Muscle layer of colon (tissue), 2 donors: ENCODE data around the gene ZNF507.

Experiments
- H3K27ac ChIP-seq: one replicate; pipeline ENCODE4 v1.7.0; 2013; ENCODE audit warnings: low read depth, mild to moderate bottlenecking, low read length, moderate library complexity
- H3K27me3 ChIP-seq, 2 donors: one replicate each; pipeline ENCODE4 v1.7.0; 2013; ENCODE audit warnings: low read length in 2 of 2, mild to moderate bottlenecking in 2 of 2; ENCODE audit not compliant: insufficient read depth in 2 of 2, control insufficient read depth in 1 of 2
- H3K36me3 ChIP-seq: one replicate; pipeline ENCODE4 v1.7.0; 2013; ENCODE audit warnings: mild to moderate bottlenecking, low read length; ENCODE audit not compliant: insufficient read depth
- H3K4me1 ChIP-seq: one replicate; pipeline ENCODE4 v1.7.0; 2013; ENCODE audit warnings: mild to moderate bottlenecking, low read length; ENCODE audit not compliant: insufficient read depth
- H3K4me3 ChIP-seq, 2 donors: one replicate each; pipeline ENCODE4 v1.7.0; 2013; ENCODE audit warnings: low read length in 2 of 2, low read depth in 1 of 2, mild to moderate bottlenecking in 1 of 2, moderate library complexity in 1 of 2
- H3K9ac ChIP-seq: one replicate; pipeline ENCODE4 v1.7.0; 2013; ENCODE audit warnings: low read length
- H3K9me3 ChIP-seq: one replicate; pipeline ENCODE4 v1.7.0; 2013; ENCODE audit warnings: mild to moderate bottlenecking, low read length
- donor health status: abdominal sarcoma.
- donor health status: Adenocarcinoma of cecum.

ZNF507 gene

GRCh38 chr19:32404933-32405430 lies 59.6 kb downstream of the ZNF507 start:
- peaks cover 6% of the 10 kb centered on the region for H3K36me3 ChIP-seq
- peaks cover 15% of the 10 kb centered on the region for H3K4me1 ChIP-seq
- H3K4me3 ChIP-seq: peak overlapping the region; percentile 62 to 73
- no peaks in the 10 kb centered on the region for H3K9me3 ChIP-seq
- no peaks in the 10 kb centered on the region for H3K27me3 ChIP-seq
- H3K9ac ChIP-seq: peak overlapping the region; percentile 68
- H3K27ac ChIP-seq: peak overlapping the region; percentile 92

- Histone ChIP-seq H3K27ac (peak within 1 kb of the TSS; percentile 92), H3K9me3 (no peaks in the 10 kb centered on the region), H3K4me3 (peak within 1 kb of the TSS; percentile 62 to 73), H3K36me3 (peaks cover 8% of the 10 kb centered on the region), H3K4me1 (peaks cover 15% of the 10 kb centered on the region), H3K9ac (peak within 1 kb of the TSS; percentile 68), H3K27me3 (no peaks in the 10 kb centered on the region)
These were observed 60.2 kb downstream of the ZNF507 start, which contains the start of gene DPY19L3 for GRCh38 chr19:32405431-32406160. TSS of gene DPY19L3 (plus strand) at chr19:32405770. CDS start at chr19:32408254, 2,484 bp downstream.

GRCh38 chr19:32406161-32407003 lies 61.0 kb downstream of the ZNF507 start:
- peaks cover 14% of the 10 kb centered on the region for H3K36me3 ChIP-seq

GRCh38 chr19:32407004-32407992 lies 61.9 kb downstream of the ZNF507 start:
- Histone ChIP-seq H3K27me3 (no peaks in the 10 kb centered on the region), H3K9me3 (no peaks in the 10 kb centered on the region), H3K27ac (no peak overlapping the region), H3K36me3 (peaks cover 22% of the 10 kb centered on the region), H3K9ac (peak overlapping the region; percentile 50), H3K4me1 (peaks cover 15% of the 10 kb centered on the region), H3K4me3 (no peak overlapping the region)

More at GRCh38 chr19:32406161-32407003, 61.0 kb downstream of the ZNF507 start:
- H3K4me3 ChIP-seq: peak overlapping the region; percentile 62 to 73
- H3K9me3 ChIP-seq: no peaks in the 10 kb centered on the region
- H3K9ac ChIP-seq: peak overlapping the region; percentile 50
- H3K4me1 ChIP-seq: peaks cover 15% of the 10 kb centered on the region
- no peaks in the 10 kb centered on the region for H3K27me3 ChIP-seq
- H3K27ac ChIP-seq: peak overlapping the region; percentile 63

GRCh38 chr19:32415246-32415645 lies 69.8 kb downstream of the ZNF507 start:
- H3K4me3 ChIP-seq: no peak overlapping the region
- H3K4me1 ChIP-seq: no peaks in the 10 kb centered on the region
- peaks cover 31% of the 10 kb centered on the region for H3K36me3 ChIP-seq
- H3K27me3 ChIP-seq: no peaks in the 10 kb centered on the region
- no peak overlapping the region for H3K9ac ChIP-seq
- H3K27ac ChIP-seq: no peak overlapping the region
- no peaks in the 10 kb centered on the region for H3K9me3 ChIP-seq

- peaks cover 31% of the 10 kb centered on the region for H3K36me3 ChIP-seq
These were observed 70.3 kb downstream of the ZNF507 start for GRCh38 chr19:32415669-32416068.

GRCh38 chr19:32416749-32417456 lies 71.5 kb downstream of the ZNF507 start:
- Histone ChIP-seq H3K27ac (no peak overlapping the region), H3K27me3 (no peaks in the 10 kb centered on the region), H3K9me3 (no peaks in the 10 kb centered on the region), H3K9ac (no peak overlapping the region), H3K36me3 (peaks cover 21% of the 10 kb centered on the region), H3K4me1 (no peaks in the 10 kb centered on the region), H3K4me3 (no peak overlapping the region)

More at GRCh38 chr19:32415669-32416068, 70.3 kb downstream of the ZNF507 start:
- no peaks in the 10 kb centered on the region for H3K4me1 ChIP-seq
- no peak overlapping the region for H3K9ac ChIP-seq
- no peak overlapping the region for H3K4me3 ChIP-seq
- no peaks in the 10 kb centered on the region for H3K27me3 ChIP-seq
- no peak overlapping the region for H3K27ac ChIP-seq
- no peaks in the 10 kb centered on the region for H3K9me3 ChIP-seq

GRCh38 chr19:32418155-32418554 lies 72.7 kb downstream of the ZNF507 start:
- Histone ChIP-seq H3K9me3 (no peaks in the 10 kb centered on the region), H3K36me3 (peaks cover 9% of the 10 kb centered on the region), H3K27me3 (no peaks in the 10 kb centered on the region), H3K27ac (no peak overlapping the region), H3K9ac (no peak overlapping the region), H3K4me3 (no peak overlapping the region), H3K4me1 (no peaks in the 10 kb centered on the region)

GRCh38 chr19:32421589-32422361 lies 76.4 kb downstream of the ZNF507 start:
- H3K9me3 ChIP-seq: no peaks in the 10 kb centered on the region
- H3K4me3 ChIP-seq: no peak overlapping the region
- no peak overlapping the region for H3K9ac ChIP-seq
- no peak overlapping the region for H3K27ac ChIP-seq
- H3K27me3 ChIP-seq: no peaks in the 10 kb centered on the region
- no peaks in the 10 kb centered on the region for H3K36me3 ChIP-seq
- H3K4me1 ChIP-seq: no peaks in the 10 kb centered on the region

- no peaks in the 10 kb centered on the region for H3K27me3 ChIP-seq
- H3K4me3 ChIP-seq: no peak overlapping the region
- no peaks in the 10 kb centered on the region for H3K9me3 ChIP-seq
- no peaks in the 10 kb centered on the region for H3K4me1 ChIP-seq
- H3K27ac ChIP-seq: no peak overlapping the region
- no peaks in the 10 kb centered on the region for H3K36me3 ChIP-seq
- H3K9ac ChIP-seq: no peak overlapping the region
These were observed 77.0 kb downstream of the ZNF507 start for GRCh38 chr19:32422435-32422834.
